Dermis microvascular lymphatic vessel endothelial cell (primary cell): ENCODE measurements around the gene SGPL1. TPM values are rescaled to one million over a fixed set of nuclear protein-coding genes. Genes with fewer than 3 reads are reported as not detected.

Experiments
- DNase-seq, 2 donors: peaks; one replicate each; pipeline versions ENCODE4 v3.0.0 to v3.0.0-alpha.2; 2010; ENCODE audit warnings: low read depth in 2 of 2
- total RNA-seq: library from RNA; depleted of rRNA; stranded (reverse); fragments of >200 nt; gene quantifications from 2 replicates; pipeline ENCODE4 v1.2.1, GENCODE V29; 2014

SGPL1 gene
- total RNA-seq, 1 donor from 2014 or later = 9.4 TPM

DNA sequence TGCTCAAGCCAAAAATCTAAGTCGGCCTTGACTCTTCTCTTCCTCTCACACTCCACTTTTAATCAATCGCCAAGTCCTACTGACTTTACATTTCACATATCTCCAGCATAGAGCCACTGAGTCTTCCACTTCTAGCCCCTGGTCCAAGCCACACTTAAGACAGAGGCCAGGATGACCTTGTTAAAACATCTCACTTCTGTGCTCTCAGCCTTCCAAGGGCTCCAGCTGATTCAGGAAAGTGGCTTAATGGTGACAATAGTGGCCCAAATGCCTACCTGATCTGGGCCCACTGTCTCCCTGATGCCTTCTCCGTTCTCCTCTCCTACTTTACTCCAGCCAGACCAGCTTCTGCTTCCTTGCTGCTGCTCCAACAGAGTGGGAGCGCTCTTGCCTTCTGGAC, 35.0 kb upstream of the SGPL1 start:
- no peak for DNase-seq

DNA sequence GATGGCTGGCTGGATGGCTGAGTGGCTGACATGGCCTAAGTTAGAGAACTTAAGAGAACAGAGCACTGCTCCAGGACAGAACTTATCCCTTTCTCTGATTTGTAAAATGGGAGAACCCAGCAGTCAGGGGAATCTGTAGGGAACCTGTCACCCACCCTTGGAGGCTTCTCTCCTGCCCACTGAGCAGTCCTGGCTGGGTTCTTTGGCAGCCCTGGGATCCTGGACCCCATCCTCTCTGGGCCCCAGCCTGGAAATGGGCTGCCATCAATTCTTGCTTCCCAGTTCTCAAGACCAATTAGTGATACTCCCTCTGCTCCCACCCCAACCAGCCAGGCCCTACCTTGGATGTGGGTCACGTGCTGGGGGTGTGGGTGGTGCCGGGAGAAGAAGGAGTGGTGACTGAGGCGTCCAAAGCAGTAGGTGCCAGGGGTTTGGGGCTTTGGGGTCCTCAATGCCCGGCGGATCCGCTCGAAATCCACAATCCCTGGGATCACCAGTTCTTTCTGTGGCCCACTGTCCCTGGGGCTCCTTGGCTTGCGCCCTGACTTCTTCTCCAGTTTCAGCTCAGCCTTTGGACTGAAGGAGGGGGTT, 34.2 kb upstream of the SGPL1 start:
- no peak for DNase-seq

GRCh38 chr10:70782086-70782745, 33.5 kb upstream of the SGPL1 start:
- no peak for DNase-seq

DNA sequence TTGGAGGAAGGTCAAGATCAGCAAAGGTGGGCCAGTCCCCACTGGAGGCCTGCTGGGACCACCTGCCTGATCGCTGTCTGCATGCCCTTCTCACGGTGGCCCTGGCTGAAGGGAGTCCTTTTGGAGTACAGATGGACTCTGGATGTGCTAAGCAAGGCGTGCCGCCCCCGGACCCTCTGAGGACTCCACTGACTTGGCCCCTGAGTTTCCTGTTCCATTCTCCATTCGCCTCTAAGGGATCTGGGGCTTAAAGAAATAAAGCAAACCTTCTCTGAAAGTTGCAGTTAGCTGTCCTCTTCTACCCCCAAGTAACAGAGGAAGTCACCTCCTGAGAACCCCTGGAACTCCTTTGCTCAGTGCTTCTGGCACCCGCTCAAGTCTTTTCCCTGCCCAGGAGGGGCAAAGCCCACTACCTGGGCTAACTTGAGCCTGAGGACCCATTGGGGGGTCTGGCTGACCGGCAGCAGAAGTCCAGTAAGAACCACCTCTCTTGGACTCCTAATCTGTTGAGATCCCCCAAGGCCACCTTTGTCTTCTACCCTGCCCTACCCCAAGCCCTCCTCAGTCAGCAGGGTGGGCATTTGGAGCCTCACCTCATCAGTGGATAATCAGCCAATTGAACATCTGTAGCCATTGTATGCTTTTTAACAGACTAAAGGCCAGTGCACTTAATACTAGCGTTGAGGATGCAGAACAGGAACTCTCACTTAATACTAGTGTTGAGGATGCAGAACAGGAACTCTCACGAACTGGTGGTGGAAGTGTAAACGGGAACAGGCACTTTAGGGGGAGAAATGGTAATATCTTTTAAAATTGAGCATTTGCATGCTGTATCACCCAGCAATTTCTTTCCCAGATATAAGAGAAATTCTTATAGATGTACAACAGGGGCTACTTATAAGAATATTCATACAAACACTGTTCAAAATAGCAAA, 32.7 kb upstream of the SGPL1 start:
- DNase-seq = no peak

DNA sequence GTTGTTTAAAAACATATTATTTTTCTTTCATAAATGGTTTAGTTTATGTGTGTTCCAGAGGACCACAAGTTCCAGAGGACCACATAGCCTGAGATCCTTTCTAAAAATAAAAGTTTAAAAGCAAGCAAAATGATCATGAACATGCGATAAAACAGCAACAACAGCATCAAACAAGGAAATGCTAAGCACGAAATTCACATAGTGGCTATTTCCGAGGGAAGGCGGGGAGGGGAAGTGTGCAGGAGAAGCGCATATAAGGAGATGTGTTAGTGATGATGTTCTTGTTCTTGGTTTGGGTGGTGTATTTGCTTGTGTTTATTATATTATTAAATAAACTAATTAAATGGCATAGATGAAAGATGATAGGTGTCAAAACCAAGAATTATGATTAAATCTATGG, 31.7 kb upstream of the SGPL1 start:
- no peak for DNase-seq

- no peak for DNase-seq
Observed at GRCh38 chr10:70784471-70784870, 31.3 kb upstream of the SGPL1 start.

DNA sequence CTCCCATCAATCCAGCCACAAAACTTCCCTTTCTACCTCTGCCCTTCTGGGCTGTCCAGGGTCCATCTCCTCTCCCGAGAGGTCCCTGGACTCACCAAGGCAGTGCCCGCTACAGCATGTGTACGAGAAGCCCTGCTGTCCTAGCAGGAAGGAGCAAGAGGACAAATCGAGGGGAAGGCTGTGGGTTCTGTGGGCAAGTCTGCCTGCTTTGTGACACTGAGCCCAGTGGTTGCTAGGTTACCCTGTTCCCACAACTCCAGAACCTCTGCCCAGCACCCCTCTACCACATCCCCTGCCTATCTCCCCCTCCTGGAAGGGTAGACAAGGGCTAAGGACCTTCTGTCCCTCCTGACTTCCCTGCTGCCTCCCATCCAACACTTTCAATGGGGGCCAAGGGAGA, 30.6 kb upstream of the SGPL1 start, which contains the start of gene TBATA:
TSS of gene TBATA (minus strand) at position 188 of the 400 bp plus-strand sequence. CDS start 1,998 bp downstream, outside the sequence.
- no peak for DNase-seq

- DNase-seq = no peak
Observed at GRCh38 chr10:70786799-70787415, 28.8 kb upstream of the SGPL1 start.

DNA sequence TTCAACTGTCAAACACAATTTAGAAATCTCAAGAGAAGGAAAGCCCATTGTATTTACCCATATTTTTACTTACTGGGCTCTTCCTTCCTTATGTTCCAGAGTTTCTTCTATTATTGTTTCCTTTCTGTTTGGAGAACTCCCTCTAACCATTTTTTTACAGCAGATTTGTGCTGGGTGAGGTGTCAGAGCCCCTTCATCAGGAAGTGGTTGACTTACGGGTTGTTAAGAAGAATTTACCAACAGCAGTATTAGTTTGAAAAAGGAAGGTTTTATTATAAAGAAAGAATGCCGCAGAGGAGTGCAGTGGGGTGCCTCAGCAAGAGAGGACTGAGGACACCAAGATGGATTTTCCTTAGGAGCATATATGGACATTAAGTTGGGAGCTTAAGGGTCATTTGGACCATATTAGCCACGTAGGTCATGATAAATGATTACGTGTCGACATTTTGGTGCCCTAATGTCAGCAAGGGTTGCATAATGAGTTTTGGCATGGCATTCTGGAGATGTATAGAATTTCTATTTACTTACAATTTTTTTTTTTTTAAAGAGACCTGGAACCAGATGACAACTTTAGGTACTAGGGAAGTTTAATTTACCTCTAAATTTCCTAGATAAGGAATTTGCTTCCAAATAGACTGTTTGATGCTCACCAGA, 24.2 kb upstream of the SGPL1 start:
- DNase-seq = no peak

DNA sequence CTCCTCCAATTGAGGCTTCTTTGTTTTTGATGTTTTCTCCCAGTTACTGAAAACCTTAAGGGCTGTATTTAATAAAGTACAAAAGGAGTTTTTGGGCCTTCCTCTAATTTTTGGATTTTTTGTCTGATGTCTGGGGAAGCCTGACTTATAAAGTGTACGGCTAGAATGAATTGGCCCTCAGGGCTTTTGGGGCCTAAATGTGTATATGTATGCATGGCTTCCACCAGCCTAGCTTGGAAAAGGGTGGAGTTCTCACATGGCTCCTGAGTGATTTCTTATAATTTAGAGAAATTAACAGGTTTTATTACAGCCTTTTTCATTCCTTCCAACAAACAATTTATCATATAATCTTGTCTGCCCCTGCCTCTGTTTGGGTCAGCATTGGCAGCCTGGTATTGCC, 20.1 kb upstream of the SGPL1 start:
- DNase-seq = no peak

GRCh38 chr10:70797840-70798239, 17.9 kb upstream of the SGPL1 start:
- DNase-seq = no peak

DNA sequence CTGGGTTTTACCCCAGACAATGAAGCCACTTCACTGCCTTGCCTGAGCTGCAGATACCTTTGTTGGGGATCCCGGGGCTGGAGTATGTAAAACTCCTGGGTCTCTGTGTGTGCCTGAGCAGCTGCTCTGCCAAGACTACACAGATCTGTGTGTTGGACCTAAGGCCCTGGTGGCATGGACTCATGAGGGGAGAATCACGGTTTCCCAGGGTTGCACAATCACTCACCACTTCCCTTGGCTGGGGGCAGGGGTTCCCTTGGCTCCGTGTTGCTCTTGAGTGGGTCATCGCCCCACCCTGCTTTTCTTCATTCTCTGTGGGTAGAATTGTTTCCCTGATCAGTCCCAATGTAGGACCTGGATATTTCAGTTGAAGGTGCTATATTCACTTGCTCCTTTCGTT, 16.6 kb upstream of the SGPL1 start:
- no peak for DNase-seq

DNA sequence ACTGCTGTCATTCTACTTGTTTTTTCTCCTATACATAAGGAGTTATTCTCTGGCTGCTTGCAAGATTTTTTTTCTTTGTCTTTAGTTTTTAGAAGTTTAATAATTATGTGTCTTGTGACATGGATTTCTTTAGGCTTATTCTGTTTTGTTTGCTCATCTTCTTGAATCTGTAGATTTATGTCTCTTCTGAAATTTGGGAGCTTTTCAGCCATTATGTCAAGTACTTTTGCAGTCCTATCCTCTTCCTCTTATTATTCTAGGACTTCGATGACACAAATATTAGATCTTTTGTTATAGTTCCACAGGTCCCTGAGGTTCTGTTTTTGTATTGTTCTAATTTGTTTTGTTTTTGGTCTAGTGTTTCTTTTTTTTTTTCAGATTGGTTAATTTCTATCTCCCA, 13.9 kb upstream of the SGPL1 start:
- no peak for DNase-seq

- no peak for DNase-seq
Observed at GRCh38 chr10:70803775-70804420, 11.8 kb upstream of the SGPL1 start.

- no peak for DNase-seq
Observed at GRCh38 chr10:70804421-70804808, 11.3 kb upstream of the SGPL1 start.

GRCh38 chr10:70805619-70806215, 10.0 kb upstream of the SGPL1 start:
- no peak for DNase-seq

DNA sequence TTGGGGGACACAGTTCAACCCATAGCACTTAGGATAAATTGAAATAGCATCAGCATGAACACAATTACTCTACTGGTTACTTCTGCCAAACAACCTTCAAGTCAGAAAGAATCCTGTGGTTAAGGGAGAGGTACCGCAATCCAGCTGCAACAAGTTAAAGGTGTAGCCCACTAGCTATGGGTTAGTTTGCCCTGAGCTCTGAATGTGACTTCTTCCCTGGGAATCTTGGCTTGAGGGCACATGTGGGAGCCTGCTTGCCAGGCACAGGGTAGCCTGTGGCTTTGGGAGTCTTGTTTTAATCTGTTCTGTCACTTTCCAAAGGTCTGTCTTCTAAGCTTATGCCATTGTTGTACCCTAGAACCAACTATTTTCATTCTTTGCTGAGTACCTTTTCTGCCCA, 8.9 kb upstream of the SGPL1 start:
- no peak for DNase-seq

DNA sequence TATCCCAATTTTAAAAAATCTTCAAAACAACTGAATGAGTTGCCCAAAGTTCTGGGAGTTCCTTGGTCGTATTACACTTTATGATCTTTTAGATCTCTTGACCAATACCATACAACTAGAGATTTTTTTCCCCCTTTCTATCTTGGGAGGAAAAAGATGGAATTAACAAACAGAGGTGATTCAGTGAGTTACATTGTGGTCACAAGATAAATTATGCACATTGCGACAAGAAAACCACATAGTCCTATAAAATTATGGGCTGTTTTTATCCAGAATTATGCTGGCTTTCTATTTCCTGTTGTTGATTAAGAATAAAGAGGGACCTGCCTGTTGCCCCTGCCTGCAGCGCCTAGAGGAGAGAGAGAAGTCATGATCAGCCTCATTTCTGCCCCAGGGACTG, 8.2 kb upstream of the SGPL1 start:
- DNase-seq = no peak

DNA sequence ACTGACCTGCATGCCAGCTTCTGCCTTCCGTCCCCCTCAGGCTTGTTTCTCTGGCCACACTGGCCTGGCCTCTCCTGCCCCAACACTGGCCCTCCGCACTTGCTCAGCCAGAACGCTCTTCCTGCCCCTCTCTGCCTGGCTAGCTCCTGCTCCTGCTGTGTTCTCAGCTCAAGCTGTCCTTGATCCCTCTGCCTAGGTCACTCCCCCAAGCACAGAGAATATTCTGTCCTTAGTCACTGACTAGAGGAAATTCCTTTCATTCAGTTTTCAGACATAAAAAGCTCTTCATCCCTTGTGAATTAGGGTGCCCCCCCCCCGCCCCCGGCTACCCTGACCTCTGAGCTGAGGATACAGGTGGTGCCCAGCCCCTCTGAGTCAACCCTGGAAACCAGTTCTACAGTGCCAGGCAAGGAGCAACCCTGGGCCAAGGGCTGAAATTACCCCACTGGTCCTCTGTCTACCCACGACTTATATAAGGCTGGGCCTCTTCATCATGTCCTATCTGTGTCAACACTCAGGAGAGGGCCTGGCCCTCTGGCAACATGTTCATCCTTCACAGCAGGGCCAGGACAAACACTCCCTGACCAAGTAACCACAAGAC, 6.6 kb upstream of the SGPL1 start:
- DNase-seq = no peak

DNA sequence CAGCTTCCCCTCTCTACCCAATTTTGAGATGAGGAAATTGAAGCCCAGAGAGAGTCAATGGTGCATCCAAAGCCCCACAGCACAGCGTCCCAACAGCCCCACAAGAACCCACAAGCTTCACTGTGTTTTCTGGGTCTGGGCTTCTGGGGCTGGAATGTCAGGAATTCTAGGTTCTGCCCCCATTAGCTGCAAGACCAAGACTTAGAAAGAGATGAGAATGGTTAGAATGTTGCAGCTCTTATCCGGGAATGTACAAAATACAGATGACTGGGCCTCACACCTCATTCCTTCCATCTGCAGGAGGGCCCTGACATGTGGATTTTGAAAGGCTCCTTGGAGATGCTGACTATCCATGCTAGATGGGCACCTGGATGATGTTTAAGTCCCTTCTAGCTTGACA, 6.0 kb upstream of the SGPL1 start:
- no peak for DNase-seq
